GM20431 (cell line): ENCODE measurements around the gene PUSL1.

Experiments
- in situ Hi-C: fragments of 300-500 bp; cut with MseI, MboI; formaldehyde crosslinking; loops from one replicate; pipeline ENCODE4 v1.15.0; 2020; ENCODE audit warnings: low sequenced_read_pairs; ENCODE audit not compliant: unreplicated experiment

Gene PUSL1

GRCh38 chr1:1334835-1335234 lies 26.4 kb downstream of the PUSL1 start:
- in situ Hi-C loops = no loop called here

DNA sequence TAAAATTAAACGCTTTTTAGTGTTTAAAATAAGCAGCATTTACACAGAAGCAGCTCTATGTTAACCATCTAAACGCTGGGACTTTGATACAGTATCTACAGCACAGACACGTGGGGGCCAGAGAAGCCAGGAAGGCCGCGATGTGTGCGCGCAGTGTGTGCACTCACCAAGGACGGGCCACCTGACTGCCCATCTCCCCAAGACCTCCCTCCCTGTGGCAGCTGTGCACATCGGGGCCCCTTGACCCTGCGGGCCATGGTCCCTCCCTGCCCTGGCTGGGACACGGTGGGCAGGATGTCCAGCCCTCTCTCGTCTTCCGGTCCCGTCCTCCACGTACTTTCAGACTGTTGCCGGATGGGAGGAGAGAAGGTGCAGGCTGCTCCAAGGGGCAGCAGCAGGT lies 26.9 kb downstream of the PUSL1 start:
- in situ Hi-C loops = no loop called here

DNA sequence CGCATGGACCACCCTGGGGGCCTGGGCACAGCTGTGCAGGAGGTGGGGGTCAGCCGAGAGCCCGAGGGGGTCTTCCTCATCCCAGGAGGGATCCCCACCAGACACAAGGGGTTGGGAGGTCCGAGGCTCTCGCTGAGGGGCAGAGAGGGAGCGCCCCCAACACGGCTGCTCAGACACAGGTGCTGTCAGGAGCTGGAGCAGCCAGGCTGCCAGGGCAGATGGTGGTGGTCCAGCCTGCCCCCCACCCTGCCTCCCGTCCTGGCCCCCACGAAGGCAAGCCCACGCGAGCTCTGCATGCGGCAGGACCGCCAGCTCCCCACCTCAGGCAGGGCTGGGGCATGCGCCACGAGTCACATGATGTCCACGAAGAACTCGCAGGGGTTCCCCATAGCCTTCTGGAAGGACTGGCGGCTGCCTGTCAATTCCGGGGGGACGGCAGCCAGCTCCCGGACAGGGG lies 27.4 kb downstream of the PUSL1 start:
- in situ Hi-C loops = no loop called here

GRCh38 chr1:1336446-1336845 lies 28.0 kb downstream of the PUSL1 start:
- in situ Hi-C loops = no loop called here

DNA sequence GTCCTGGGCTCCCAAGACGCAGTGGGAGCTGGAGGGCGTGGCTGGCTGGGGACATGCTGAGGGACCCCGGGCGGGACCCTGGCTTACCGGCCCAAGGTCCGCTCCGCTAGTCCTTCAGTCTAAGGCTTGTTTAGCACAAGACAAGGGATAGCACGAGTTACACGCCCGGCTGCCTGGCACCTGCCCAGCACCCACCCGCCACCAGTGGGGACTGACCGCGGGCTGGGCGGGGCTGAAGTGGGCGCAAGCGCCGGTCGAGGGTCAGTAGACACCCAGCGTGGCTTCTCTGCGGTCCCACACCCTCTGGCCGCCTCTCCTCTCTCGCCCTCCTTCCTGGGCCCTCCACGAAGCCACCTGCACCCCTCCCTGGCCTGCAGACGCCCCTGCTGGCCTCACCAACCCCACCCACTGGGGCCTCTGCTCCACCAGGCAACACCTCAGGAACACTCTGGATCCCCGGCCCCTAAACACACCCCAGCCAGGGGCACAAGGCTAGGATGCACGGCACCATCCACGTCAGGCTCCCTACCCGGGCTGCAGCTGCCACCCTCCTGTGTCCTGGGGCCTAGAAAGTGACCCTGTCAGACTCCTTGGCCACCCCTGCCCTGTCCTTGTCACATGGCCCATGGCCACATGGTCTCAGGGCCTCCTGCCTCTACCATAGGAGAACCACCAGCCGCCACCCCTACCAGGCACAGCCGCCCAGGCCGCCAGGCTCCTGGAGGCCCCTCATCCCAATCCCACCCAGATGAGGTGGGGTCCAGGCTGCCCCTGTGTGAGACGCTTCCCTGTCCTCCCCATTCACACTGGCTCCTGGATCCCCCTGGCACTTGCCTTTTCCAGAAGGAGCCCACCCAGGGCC lies 28.8 kb downstream of the PUSL1 start:
- in situ Hi-C loops = no loop called here

DNA sequence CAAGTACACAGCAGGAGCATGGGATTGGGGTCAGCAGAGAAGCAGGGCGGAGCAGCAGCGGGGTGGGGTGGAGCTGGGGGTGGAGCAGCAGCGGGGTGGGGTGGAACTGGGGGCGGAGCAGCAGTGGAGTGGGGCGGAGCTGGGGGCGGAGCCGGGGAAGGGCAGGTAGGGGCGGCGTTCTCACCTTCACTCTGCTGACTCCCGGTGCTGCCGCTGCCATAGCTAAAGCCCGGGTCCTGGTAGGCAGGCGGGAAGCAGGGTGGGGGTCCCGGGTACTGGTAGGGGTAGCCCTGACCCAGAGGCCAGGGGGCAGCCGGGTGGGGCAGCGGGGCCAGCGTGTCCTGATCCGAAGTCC lies 29.4 kb downstream of the PUSL1 start:
- in situ Hi-C loops = no loop called here

GRCh38 chr1:1338278-1338677 lies 29.9 kb downstream of the PUSL1 start:
- in situ Hi-C loops = no loop called here

GRCh38 chr1:1340185-1340584 lies 31.8 kb downstream of the PUSL1 start:
- in situ Hi-C loops = no loop called here

GRCh38 chr1:1340791-1341548 lies 32.6 kb downstream of the PUSL1 start:
- in situ Hi-C loops = no loop called here

DNA sequence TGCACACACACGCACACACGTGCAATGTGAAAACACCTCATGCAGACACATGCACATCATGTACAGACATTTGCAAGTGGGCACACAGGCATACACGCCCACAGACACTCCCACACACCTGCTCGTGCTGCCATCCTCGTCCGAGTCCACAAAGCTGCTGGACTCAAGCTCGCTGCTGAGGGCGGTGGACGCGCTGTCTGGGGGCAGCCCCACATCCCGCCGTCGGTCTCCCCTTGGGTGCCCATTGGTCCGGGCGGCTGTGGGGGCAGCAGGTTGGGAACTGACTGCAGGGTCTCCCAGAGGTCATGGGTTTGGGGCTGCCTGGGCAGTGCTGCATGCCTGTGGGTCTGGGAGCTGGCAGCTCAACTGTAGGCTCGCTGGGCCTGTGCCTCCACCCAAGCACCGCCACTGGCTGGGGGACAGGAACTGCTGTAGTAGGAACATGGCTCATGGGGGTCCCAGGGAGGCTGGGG lies 33.2 kb downstream of the PUSL1 start:
- in situ Hi-C loops = no loop called here

- in situ Hi-C loops = no loop called here
These were observed 33.7 kb downstream of the PUSL1 start for GRCh38 chr1:1342061-1342562.

- in situ Hi-C loops = no loop called here
These were observed 34.3 kb downstream of the PUSL1 start for GRCh38 chr1:1342584-1343115.

DNA sequence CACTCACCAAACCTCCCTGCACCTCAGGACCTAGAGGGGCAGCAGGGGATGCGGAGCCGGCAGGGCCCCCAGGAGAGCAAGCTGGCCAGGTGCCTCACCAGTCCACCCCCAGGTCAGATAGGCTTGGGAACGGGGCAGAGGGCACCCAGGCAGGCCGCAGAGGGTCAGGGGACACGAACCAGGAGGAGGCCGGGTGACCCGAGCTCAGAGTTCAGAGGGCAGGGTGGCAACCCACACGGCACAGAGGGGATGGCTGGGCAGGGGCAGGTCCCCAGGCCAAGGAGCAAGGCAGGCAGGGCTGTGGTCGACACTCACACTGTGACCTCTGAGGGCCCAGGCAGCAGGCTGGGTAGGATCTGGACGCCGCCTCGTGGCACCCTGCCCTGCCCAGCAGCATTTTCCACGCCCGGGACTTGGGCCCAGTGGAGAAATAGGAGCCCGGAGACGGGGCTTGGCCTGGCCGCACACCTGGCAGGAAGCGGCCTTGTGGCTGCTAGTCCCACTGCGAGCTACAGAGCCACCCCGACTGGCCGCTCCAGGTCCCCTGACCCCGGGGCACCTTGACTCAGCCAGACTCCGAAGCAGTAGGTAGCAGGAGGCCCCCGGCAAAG lies 35.5 kb downstream of the PUSL1 start:
- in situ Hi-C loops = no loop called here

DNA sequence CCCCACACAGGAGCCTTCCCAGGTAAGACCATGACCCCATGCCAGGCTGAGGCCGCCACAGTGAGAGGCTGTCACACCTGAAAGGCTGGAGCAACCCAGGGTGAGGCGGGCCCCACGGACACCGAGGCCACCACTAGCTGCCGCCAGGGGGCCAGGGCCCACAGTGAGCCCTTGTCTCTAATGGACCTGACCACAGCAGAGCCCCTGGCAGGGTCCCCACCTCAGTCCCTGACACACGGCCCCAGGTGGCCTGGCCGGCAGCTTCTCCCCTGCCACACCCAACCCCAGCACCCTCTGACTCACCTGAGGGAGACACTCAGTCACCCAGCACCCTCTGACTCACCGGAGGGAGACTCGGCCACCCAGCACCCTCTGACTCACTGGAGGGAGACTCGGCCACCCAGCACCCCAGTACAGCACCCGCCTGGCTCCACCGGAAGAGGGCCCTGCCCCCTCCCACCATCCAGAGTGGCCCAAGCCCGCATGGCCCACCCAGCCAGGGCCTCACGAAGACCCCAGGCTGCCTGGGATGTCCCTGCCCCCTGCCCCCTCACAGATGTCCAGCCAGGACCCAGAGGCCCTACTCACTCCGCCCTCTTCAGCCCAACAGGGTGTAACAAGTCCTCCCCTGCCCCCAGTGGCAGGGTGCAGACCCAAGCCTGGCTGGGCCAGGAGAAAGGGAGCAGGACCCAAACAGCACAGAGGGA lies 36.4 kb downstream of the PUSL1 start:
- in situ Hi-C loops = no loop called here

GRCh38 chr1:1345384-1345783 lies 37.0 kb downstream of the PUSL1 start:
- in situ Hi-C loops = no loop called here

DNA sequence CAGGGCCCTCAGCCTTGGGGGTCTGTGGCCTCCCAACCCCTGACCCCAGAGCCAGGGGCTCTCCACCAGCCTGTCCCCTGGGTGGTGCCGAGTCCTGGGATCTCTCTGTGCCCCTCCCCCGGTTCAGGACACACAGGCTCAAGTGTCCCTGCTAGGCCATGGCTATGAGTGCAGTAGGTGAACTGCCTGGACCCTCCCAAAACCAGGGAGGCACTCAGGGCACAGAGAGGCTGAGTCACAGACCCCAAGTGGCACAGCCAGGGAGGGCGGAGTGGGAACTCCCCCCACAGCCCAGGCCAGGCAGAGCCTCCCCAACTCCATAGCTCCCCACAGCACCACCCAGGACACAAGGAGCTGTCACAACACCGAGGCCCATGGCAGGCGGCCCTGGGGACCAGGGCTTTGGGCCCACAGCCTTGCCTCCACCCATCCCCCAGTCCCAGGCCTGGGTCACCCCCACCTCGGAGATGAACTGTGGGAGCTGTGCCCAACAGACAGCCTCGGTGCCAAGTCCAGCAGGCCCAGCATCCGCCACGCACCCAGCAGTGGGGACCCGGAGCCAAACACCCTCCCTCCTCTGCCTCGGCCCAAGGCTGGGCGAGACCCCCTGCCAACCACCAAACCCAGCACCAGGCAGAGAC lies 37.6 kb downstream of the PUSL1 start:
- in situ Hi-C loops = no loop called here

- in situ Hi-C loops = no loop called here
These were observed 38.1 kb downstream of the PUSL1 start for GRCh38 chr1:1346501-1346890.

- in situ Hi-C loops = no loop called here
These were observed 38.7 kb downstream of the PUSL1 start for GRCh38 chr1:1347026-1347595.
